GM13976 (cell line): ENCODE data around the gene EID2B.

Source experiments
- DNase-seq: peaks from one replicate; pipeline ENCODE4 v3.0.0; 2012; ENCODE audit warnings: low spot score
- CTCF ChIP-seq: IDR thresholded peaks from 2 replicates; pipeline ENCODE4 v1.5.1; 2012; ENCODE audit warnings: borderline replicate concordance, mild to moderate bottlenecking; ENCODE audit not compliant: insufficient read depth; ENCODE audit errors: extremely low read depth, missing control alignments, control extremely low read depth
- in situ Hi-C: fragments of 300-500 bp; cut with MboI; formaldehyde crosslinking; loops from one replicate; pipeline ENCODE4 v1.12.0; 2022; ENCODE audit warnings: low sequenced_read_pairs, mixed read lengths, inconsistent platforms; ENCODE audit not compliant: unreplicated experiment

EID2B gene

GRCh38 chr19:39497701-39497995 lies 35.0 kb downstream of the EID2B start:
- in situ Hi-C loops: no loop called here
- peak; percentile 29 for TF ChIP-seq CTCF
- no peak for DNase-seq

GRCh38 chr19:39496063-39496462 lies 36.6 kb downstream of the EID2B start:
- in situ Hi-C loops: no loop called here
- no peak for TF ChIP-seq CTCF
- DNase-seq: no peak

GRCh38 chr19:39494661-39495060 lies 38.0 kb downstream of the EID2B start:
- DNase-seq: no peak
- in situ Hi-C loops: no loop called here
- no peak for TF ChIP-seq CTCF

- in situ Hi-C loops: no loop called here
- DNase-seq: no peak
- no peak for TF ChIP-seq CTCF
Observed at GRCh38 chr19:39492788-39493187, 39.9 kb downstream of the EID2B start.

DNA sequence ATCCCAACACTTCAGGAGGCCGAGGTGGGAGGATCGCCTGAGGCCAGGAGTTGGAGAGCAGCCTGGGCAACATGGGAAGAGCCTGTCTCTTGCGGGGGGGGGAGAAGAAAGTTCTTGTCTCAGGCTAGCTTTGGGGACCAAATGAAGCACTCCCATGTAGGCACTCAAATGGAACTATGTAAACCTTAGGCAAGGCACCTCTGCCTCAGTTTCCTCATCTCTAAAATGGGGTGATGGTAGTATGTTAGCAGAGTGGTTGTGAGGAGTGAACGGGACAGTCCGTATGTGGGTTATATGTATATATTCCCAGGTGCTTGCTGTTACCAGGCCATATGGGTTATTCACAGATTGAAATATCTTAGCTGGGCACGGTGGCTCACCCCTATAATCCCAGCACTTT lies 40.4 kb downstream of the EID2B start:
- no peak for TF ChIP-seq CTCF
- in situ Hi-C loops: no loop called here
- DNase-seq: no peak

- TF ChIP-seq CTCF: no peak
- no peak for DNase-seq
- in situ Hi-C loops: no loop called here
Observed at GRCh38 chr19:39489756-39490155, 42.9 kb downstream of the EID2B start.

DNA sequence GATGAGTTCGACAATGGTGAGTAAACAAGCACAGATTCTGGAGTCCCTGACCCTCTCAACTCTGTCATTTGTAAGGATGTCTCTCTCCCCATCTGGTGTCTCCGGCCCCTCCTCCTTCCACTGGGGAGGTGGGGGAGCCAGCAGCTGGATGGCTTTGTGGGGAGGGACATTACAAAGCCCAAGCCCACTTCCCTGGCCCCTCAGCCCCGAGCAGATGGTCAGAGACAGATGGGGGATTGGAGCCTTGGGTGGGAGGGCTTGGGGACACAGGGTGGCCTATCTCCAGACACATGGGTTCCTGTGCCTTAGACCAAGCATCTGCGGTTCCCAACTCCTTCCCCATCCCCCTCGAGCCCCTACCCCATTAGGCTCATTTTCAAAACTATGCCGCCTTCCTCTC lies 49.5 kb downstream of the EID2B start:
- no peak for TF ChIP-seq CTCF
- in situ Hi-C loops: no loop called here
- no peak for DNase-seq
